HG03520 (cell line): ENCODE measurements around the gene MSH4.
"Not testable (repeated sequence)": the region's sequence is repeated elsewhere in the genome, so short reads cannot be mapped to it uniquely, and the experiment has no call there.

Experiments
- ATAC-seq: cut with Tn5 transposase; IDR thresholded peaks from one replicate; pipeline ENCODE4 v1.9.1; 2021; ENCODE audit warnings: mild to moderate bottlenecking, moderate library complexity; ENCODE audit not compliant: unreplicated experiment

The MSH4 gene

GRCh38 chr1:75922698-75923097, 126.0 kb downstream of the MSH4 start:
- ATAC-seq = no peak

DNA sequence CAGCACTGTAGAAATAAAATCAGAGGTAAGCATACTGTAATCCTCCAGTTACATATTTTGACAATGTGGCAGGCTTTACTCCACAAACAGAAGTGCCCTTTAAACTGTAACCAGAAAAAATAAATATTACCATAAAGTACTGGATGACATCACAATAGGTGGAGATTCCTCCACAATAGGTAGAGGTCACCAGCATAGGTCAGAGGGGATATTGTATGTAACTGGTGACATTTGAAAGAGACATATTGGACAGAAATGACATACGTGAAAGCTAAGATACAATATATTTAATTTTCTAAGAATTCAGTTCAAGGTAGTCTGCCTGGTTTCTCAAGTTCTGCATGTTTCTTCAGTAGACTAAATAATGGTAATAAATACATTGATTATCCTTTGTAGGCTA, 135.6 kb downstream of the MSH4 start, which contains the start of gene ASB17:
Gene ASB17, minus strand, starts transcription at position 101 of the 400 bp plus-strand sequence. CDS start 113 bp downstream, outside the sequence.
- no peak for ATAC-seq

- peak; percentile 51 for ATAC-seq
These were observed 140.4 kb downstream of the MSH4 start for GRCh38 chr1:75937034-75937433.

- not testable (repeated sequence) for ATAC-seq
These were observed 146.4 kb downstream of the MSH4 start for GRCh38 chr1:75943037-75943436.

DNA sequence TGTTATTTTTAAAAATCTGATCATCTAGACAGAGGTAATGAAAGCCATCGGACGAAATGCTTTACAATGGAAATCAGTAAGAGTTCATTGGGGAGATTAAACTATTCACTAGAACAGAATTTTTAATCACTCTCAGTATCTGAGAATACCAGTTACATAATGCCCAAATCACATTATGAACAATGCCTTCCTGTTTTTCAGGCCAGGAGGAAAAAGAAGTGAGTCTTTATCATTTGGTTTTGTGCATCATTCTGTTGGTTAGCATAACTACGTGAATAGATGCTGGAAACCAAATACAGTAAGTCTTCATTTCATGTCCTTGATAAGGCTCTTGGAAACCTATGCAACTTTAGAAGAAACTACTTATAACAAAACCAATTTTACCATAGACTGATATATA, 153.5 kb downstream of the MSH4 start:
- ATAC-seq = no peak

DNA sequence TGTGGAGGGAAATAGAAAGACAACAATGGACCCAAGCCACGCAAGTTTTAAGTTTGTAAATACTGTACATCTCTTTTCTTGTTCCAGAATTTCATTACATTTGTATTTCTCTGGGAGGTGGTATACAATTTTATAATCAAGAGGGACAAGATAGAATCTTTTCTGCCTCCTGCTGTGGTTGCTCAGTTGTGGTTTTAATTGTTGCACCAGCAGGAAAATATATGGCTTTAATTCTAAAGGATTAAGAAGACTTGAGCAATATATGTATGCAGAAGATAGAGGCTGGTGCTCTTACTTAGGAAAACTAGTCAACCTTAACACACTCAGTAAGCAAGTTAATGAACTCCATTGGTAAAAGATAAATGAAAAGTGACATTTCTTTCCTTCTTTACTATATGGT, 155.3 kb downstream of the MSH4 start:
- ATAC-seq = no peak

DNA sequence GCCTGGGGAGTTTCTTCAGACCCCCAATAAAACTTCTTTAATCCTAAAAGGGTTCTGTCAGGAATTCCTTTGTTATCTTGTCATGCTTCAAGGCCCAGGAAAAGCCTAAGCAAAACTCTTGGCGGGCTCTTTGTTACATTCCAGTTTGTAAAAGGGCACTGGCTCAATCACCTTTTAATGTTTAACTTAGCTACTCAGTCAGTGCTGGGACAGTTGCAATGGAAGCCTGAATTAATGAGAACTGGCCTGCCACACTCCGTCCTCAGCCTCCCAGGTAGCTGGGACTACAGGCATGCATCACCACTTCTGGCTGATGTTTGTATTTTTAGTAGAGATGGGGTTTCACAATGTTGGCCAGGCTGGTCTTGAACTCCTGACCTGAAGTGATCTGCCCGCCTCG, 156.8 kb downstream of the MSH4 start:
- no peak for ATAC-seq

GRCh38 chr1:75954586-75954985, 157.9 kb downstream of the MSH4 start:
- no peak for ATAC-seq
